ENCODE measurements around the gene PTPN2.

Gene PTPN2

DNA sequence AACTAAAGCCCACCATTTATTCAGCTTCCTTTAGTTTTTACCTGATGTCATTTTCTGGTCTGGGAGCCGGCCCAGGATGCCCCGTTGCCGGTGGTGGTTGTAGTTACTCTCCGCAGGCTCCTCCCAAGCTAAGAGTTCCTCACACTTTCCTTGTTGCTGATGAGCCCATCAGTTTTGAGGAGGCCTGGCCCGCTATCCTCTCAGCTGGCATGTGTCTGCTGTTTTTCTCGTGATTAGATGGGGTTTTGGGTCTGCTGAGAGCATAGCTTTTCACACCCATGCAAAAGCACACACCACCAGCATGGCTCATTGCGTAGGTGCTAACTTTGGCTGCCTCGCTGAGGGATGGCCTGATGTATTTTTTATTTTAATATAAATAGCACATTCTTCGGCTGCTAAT, 109.1 kb downstream of the PTPN2 start:
- TF ChIP-seq SNAI2 (CRISPR knock-in tag; IDR thresholded peaks at IDR 0.05), result no peak
- no peak for TF ChIP-seq ISL1 (CRISPR knock-in tag; IDR thresholded peaks at IDR 0.05)
- no peak for TF ChIP-seq OSR1 (CRISPR knock-in tag; IDR thresholded peaks at IDR 0.05)
- TF ChIP-seq ZNF565 (CRISPR knock-in tag; conservative IDR thresholded peaks at IDR 0.05; ENCODE audit: low read depth), result no peak
- no peak for TF ChIP-seq ZNF8 (CRISPR knock-in tag; IDR thresholded peaks at IDR 0.05)
- TF ChIP-seq, protein P1, sequence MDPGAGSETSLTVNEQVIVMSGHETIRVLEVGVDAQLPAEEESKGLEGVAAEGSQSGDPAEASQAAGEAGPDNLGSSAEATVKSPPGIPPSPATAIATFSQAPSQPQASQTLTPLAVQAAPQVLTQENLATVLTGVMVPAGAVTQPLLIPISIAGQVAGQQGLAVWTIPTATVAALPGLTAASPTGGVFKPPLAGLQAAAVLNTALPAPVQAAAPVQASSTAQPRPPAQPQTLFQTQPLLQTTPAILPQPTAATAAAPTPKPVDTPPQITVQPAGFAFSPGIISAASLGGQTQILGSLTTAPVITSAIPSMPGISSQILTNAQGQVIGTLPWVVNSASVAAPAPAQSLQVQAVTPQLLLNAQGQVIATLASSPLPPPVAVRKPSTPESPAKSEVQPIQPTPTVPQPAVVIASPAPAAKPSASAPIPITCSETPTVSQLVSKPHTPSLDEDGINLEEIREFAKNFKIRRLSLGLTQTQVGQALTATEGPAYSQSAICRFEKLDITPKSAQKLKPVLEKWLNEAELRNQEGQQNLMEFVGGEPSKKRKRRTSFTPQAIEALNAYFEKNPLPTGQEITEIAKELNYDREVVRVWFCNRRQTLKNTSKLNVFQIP (CRISPR knock-in tag; IDR thresholded peaks at IDR 0.05; ENCODE audit: borderline replicate concordance, low read depth), result no peak
- no peak for TF ChIP-seq RARB (CRISPR knock-in tag; IDR thresholded peaks at IDR 0.05)
- TF ChIP-seq ZNF70 (CRISPR knock-in tag; IDR thresholded peaks at IDR 0.05), result no peak
- no peak for TF ChIP-seq ZFP30 (CRISPR knock-in tag; IDR thresholded peaks at IDR 0.05)
- no peak for TF ChIP-seq PPARA (CRISPR knock-in tag; IDR thresholded peaks at IDR 0.05; ENCODE audit: borderline replicate concordance)
- TF ChIP-seq ZFP3 (CRISPR knock-in tag; IDR thresholded peaks at IDR 0.05), result no peak
- TF ChIP-seq, protein P2, sequence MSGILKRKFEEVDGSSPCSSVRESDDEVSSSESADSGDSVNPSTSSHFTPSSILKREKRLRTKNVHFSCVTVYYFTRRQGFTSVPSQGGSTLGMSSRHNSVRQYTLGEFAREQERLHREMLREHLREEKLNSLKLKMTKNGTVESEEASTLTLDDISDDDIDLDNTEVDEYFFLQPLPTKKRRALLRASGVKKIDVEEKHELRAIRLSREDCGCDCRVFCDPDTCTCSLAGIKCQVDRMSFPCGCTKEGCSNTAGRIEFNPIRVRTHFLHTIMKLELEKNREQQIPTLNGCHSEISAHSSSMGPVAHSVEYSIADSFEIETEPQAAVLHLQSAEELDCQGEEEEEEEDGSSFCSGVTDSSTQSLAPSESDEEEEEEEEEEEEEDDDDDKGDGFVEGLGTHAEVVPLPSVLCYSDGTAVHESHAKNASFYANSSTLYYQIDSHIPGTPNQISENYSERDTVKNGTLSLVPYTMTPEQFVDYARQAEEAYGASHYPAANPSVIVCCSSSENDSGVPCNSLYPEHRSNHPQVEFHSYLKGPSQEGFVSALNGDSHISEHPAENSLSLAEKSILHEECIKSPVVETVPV (CRISPR knock-in tag; IDR thresholded peaks at IDR 0.05), result no peak
- no peak for TF ChIP-seq CSDC2 (CRISPR knock-in tag; IDR thresholded peaks at IDR 0.05)
- TF ChIP-seq ZC3H10 (CRISPR knock-in tag; IDR thresholded peaks at IDR 0.05), result no peak
- ATAC-seq, result no peak

DNA sequence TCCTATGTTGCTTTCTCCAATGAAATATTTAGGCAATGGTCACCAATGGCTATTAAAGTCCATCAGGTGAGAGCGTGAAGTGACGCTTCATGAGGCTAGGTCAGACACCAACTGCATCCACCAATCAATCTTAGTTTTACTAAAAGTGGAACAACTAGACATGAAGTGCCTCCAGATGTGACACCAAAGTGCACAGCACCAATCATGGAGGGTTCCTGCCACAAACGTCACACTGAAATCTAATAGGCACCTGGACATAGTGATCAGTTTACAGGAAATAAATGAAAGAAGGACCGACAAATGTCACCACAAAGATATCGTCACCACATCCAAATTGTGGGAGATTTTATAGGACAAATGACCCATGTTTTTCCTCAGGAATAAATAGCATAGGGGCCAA, 110.7 kb downstream of the PTPN2 start:
- no peak for ATAC-seq
- no peak for TF ChIP-seq ZFP3 (CRISPR knock-in tag; IDR thresholded peaks at IDR 0.05)
- TF ChIP-seq ARNTL (CRISPR knock-in tag; IDR thresholded peaks at IDR 0.05; ENCODE audit: borderline replicate concordance, low read depth), result no peak
- TF ChIP-seq, protein P2 (CRISPR knock-in tag; IDR thresholded peaks at IDR 0.05), result no peak
- TF ChIP-seq ZC3H10 (CRISPR knock-in tag; IDR thresholded peaks at IDR 0.05), result no peak
- TF ChIP-seq ZNF565 (CRISPR knock-in tag; conservative IDR thresholded peaks at IDR 0.05; ENCODE audit: low read depth), result no peak
- no peak for TF ChIP-seq SNAI2 (CRISPR knock-in tag; IDR thresholded peaks at IDR 0.05)
- no peak for TF ChIP-seq PPARA (CRISPR knock-in tag; IDR thresholded peaks at IDR 0.05; ENCODE audit: borderline replicate concordance)
- TF ChIP-seq, protein P3, sequence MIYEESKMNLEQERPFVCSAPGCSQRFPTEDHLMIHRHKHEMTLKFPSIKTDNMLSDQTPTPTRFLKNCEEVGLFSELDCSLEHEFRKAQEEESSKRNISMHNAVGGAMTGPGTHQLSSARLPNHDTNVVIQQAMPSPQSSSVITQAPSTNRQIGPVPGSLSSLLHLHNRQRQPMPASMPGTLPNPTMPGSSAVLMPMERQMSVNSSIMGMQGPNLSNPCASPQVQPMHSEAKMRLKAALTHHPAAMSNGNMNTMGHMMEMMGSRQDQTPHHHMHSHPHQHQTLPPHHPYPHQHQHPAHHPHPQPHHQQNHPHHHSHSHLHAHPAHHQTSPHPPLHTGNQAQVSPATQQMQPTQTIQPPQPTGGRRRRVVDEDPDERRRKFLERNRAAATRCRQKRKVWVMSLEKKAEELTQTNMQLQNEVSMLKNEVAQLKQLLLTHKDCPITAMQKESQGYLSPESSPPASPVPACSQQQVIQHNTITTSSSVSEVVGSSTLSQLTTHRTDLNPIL (CRISPR knock-in tag; IDR thresholded peaks at IDR 0.05; ENCODE audit: low read depth), result no peak
- TF ChIP-seq, protein P4, sequence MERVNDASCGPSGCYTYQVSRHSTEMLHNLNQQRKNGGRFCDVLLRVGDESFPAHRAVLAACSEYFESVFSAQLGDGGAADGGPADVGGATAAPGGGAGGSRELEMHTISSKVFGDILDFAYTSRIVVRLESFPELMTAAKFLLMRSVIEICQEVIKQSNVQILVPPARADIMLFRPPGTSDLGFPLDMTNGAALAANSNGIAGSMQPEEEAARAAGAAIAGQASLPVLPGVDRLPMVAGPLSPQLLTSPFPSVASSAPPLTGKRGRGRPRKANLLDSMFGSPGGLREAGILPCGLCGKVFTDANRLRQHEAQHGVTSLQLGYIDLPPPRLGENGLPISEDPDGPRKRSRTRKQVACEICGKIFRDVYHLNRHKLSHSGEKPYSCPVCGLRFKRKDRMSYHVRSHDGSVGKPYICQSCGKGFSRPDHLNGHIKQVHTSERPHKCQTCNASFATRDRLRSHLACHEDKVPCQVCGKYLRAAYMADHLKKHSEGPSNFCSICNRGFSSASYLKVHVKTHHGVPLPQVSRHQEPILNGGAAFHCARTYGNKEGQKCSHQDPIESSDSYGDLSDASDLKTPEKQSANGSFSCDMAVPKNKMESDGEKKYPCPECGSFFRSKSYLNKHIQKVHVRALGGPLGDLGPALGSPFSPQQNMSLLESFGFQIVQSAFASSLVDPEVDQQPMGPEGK (CRISPR knock-in tag; IDR thresholded peaks at IDR 0.05; ENCODE audit: borderline replicate concordance), result no peak
- no peak for TF ChIP-seq RARB (CRISPR knock-in tag; IDR thresholded peaks at IDR 0.05)
- no peak for TF ChIP-seq BACH2 (CRISPR knock-in tag; IDR thresholded peaks at IDR 0.05; ENCODE audit: borderline replicate concordance)

DNA sequence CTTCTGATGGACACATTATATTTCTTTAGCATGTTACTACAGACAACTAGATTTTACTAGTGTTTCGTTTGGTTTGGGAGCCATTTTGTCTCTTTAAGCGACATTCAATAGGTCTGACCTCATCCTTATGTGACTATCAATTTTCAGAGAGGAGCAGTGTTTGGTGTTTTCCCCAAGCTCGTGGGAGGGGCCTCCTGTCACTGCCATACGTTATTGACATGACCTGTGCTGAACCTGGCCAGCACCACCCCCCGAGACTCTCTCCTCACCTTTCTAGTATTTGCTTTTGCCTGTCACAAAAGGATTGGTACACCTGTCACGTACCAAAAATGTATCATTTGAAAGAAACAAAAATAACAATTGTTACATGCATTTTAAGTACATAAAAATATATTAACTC, 111.9 kb downstream of the PTPN2 start:
- TF ChIP-seq ARNTL (CRISPR knock-in tag; IDR thresholded peaks at IDR 0.05; ENCODE audit: borderline replicate concordance, low read depth), result no peak
- no peak for TF ChIP-seq PPARA (CRISPR knock-in tag; IDR thresholded peaks at IDR 0.05; ENCODE audit: borderline replicate concordance)
- no peak for TF ChIP-seq ZFP3 (CRISPR knock-in tag; IDR thresholded peaks at IDR 0.05)
- TF ChIP-seq ZFP30 (CRISPR knock-in tag; IDR thresholded peaks at IDR 0.05), result no peak
- TF ChIP-seq OSR1 (CRISPR knock-in tag; IDR thresholded peaks at IDR 0.05), result no peak
- TF ChIP-seq, protein P4 (CRISPR knock-in tag; IDR thresholded peaks at IDR 0.05; ENCODE audit: borderline replicate concordance), result no peak
- TF ChIP-seq ZNF565 (CRISPR knock-in tag; conservative IDR thresholded peaks at IDR 0.05; ENCODE audit: low read depth), result no peak
- TF ChIP-seq, protein P1 (CRISPR knock-in tag; IDR thresholded peaks at IDR 0.05; ENCODE audit: borderline replicate concordance, low read depth), result no peak
- TF ChIP-seq ISL1 (CRISPR knock-in tag; IDR thresholded peaks at IDR 0.05), result no peak
- no peak for TF ChIP-seq ZNF70 (CRISPR knock-in tag; IDR thresholded peaks at IDR 0.05)
- ATAC-seq, result no peak
